Retina (tissue), 1 donor: ENCODE measurements around the gene RASGRP2.
A peak's percentile ranks its signal among the peaks of the same experiment; 100 is the strongest.

ENCODE experiments used
- DNase-seq: peaks from one replicate; pipeline ENCODE4 v3.0.0-alpha.2; 2016

The RASGRP2 gene

DNA sequence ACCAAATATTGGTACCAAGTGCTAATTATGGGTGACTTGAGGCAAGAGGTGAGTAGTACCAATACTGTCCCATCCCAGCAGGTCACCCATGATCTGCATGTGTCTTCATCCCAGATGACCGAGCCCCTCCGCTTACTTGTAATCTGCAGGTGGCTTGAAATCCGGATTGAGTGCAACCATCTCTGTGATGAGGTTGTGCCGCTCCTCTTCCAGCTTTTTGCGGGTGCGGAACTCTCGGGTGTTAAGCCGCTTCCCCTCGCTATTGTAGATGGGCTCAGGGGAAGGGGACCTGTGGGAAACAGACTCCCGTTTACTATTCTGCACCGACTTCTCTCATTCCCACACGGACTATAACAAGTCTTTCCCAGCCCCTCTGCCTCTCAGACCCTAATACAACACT lies 26.2 kb upstream of the RASGRP2 start:
- no peak for DNase-seq

DNA sequence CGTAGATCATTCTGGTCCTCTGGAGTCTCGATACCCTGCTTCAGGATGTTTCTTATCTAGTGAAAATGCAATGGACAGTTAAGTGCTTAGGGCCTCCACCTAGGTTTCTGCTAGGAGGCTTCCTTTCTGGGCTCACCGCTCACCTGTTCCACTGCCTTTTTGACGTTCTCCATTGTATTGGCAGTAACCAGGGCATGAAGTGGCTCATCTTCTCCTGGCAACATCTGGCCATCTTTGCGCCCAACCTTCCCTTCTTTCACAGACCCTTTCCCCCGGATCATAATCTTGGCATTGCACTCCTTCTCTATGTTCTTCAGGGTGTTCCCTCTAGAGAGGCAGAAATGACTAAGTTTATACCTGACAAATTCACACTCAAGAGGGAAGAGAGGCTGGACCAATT lies 25.3 kb upstream of the RASGRP2 start:
- no peak for DNase-seq

DNA sequence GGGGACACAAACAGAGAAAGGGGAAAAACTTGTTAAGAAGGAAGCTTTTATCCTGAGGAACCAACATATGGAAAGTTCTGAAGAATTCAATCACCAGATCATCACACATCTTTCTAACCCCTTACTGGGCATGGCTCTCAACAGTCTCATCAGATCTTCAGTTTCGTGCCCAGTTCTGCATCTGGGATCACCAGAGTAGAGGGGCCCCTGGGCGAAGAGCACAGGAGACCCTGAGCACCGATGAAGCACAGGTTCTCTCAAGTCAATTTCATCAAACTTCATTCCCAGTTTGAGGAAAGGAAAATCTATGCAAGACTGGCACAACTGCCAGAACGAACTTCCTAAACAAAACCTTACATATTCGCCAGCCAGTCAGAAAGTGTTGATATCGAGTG lies 24.4 kb upstream of the RASGRP2 start:
- no peak for DNase-seq

DNA sequence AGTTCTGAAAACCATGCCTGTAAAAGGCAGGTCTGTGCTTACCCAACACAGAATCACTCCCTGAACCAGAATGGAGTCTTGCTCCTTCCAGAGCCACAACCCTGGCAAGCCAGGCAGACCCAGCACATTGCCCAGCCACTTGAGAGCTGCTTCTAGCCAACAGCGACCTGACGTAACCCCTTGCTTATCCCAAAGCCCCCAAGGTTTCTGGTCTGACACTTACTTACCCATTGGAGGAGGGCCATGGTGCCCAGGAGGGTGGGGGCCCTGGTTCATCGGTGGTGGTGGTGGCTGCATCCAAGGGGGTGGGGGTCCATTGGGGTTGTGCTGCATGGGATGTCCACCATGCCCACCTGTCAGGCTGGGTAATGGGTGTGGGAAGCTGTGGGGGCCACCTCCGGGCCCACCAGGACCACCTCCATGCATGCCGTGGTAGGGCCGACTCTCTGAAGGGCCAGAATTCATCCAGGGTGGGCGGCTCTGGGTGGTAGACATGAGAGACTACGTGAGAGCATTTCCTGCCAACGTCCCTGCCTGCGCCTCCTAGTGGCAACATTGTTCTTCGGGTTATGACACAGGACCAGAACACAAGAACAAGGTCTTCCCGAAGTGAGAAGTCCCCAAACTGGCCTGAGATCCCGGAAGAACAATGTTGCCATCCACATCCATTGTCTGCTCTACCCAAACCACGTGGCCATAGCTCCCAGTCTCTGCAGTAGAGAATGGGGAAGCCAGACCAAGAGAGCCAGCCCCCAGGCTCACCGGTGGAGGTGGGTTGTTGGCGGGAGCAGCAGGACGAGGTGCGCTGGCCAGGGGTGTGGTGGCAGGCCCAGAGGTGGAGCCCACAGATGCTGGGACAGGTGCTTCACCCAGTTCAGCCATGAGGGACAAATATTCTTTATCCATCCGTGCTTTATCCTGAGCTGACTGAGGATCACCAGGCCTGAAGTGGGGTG lies 23.7 kb upstream of the RASGRP2 start:
- DNase-seq, result peak; percentile 61

DNA sequence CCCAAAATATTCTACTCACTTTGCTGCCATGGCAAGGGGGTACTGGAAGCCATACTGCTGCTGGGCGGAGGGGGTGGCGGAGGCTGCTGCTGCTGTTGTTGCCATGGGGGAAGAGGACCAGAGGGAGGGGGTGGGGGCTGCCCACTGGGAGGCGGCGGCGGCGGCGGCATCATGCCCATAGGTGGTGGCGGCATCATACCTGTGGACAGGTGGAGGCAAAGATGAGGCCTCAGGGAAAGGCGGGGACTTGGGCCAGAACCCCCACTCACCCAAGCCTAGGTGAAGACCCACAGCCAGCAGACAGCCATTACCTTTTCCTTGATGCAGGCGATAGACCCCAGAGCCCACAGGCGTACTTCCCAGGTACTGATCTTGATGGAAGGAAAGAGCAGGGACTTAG lies 22.9 kb upstream of the RASGRP2 start:
- DNase-seq, result no peak

DNA sequence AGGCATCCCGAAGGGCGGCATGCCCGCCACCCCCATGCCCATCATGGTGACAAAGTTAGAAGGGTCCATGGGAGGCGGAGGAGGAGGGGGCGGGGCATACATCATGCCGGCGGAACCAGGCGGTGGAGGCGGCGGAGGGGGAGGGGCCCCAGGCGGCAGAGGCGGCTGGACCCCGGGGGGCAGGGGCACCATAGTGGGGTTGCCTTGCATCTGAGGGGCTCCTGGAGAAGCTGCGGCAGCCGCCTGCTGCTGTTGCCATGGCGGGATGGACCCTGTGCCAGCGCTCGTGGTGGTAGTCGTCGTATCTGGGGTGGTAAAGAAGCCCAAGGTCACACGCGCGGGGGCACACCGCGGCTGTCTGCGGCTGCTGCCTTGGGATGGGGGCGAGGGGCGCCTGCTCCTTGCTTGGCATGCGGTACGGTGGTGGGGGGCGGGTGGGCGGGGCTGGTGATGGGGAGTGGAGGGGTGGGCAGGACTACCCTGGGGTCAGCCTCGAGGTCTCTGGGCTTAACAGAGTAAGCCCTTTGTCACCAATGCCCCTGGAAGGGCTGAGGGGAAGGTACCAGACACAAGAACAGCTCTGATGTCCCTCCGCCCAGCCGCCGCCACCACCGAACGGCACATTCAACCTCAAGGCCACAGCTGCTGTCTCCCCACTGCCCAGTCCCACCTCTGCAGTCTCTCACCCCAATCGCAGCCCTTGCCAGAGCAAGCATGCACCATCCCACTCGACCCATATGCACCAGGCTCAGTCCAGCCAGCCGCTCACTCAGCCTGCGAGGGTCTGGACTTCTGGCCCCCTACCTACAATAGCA lies 22.1 kb upstream of the RASGRP2 start:
- DNase-seq, result no peak

DNA sequence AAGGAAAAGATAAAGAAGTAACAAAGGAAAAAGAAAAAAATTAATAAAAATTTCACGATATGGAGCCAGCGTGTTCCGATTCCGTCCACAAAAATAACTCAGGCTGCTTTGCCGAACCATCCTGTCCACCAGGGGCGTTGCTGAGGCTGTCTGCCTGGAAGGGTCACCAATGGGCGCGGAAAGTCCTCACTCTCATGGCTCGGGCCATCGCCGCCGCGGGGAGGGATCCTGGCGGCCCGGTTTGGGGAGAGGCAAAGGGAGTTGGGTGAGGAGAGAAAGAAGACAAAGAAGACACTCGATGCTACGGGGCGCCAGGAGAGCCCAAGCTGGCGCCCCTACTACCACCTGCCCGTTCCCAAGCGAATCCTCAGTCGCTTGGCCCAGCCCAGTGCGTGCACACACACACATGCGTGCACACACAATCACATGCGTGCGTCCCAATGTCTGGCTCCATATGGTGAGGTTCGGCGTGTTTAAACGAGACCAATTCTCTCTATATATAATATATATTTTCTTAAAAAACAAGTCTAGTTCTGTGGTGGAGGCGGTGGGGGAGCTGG lies 21.4 kb upstream of the RASGRP2 start:
- peak; percentile 6 for DNase-seq

DNA sequence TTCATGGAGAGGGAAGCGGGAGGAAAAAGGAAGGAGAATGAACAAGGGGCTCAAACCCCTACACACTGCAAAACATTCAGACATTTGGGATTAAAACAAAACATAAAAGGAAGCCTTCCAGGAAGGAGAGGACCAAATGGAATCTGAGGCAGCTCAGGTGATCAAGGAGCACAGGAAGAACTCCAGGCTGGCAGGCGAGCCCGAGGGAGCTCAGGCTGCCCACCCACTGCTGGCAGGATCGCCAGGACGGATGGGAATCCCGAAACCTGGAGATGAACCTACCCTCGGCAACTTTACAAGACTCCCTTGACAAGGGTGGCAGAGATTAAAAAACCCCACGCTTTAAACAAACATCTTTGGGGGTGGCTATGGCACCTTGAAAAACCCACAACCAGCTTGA lies 20.8 kb upstream of the RASGRP2 start:
- no peak for DNase-seq

DNA sequence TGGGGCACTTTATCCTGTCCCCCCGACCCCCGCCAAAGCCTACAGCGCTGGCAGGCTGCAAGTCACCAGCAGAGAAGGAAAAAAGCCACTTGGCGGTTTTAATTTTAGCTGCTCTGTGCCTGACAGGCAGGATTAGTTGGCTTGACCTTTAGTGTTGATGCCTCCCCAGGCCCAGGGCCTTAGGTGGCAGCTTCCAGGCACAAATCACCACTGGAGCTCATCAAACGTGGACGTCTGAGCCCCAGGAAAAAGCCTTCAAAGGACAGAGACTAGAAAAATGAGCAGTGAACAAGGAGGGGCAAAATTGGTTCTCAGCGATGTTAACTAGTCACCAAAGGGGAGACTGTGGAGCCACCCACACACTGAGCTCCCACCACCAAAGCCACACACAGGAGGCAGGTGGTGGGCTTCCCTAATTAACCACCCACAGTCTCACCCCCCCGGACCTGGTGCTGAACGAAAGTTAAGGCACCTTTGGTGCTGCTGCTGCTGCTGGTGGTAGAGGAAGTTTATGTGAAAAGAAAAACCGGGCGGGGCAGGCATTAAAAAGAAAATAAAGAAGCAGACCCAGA lies 20.2 kb upstream of the RASGRP2 start:
- peak; percentile 24 for DNase-seq

DNA sequence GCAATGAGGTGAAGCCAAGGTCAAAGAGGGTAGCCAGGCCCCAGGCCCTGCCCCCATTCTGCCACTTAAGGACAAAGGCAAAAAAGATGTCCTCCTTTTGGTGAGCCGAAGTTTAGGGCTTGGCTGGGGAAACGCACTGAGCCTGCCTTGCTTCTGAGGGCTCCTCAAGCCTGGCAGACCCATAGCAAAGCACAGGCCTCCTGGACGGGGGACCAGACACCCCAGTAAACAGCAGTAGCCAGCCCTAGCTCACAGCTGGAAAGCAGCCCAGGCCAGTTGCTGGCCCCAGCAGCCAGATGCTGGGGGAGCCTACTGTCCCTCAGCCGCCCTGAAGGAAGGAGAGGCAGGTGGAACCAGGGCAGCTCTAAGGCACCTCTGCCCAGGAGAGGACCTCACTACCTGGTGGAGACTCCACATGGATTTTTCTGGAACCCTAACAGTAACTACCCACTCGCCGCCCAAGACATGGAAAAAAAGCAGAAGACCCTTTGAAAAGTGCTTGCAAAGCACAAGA lies 19.6 kb upstream of the RASGRP2 start:
- peak; percentile 68 for DNase-seq

DNA sequence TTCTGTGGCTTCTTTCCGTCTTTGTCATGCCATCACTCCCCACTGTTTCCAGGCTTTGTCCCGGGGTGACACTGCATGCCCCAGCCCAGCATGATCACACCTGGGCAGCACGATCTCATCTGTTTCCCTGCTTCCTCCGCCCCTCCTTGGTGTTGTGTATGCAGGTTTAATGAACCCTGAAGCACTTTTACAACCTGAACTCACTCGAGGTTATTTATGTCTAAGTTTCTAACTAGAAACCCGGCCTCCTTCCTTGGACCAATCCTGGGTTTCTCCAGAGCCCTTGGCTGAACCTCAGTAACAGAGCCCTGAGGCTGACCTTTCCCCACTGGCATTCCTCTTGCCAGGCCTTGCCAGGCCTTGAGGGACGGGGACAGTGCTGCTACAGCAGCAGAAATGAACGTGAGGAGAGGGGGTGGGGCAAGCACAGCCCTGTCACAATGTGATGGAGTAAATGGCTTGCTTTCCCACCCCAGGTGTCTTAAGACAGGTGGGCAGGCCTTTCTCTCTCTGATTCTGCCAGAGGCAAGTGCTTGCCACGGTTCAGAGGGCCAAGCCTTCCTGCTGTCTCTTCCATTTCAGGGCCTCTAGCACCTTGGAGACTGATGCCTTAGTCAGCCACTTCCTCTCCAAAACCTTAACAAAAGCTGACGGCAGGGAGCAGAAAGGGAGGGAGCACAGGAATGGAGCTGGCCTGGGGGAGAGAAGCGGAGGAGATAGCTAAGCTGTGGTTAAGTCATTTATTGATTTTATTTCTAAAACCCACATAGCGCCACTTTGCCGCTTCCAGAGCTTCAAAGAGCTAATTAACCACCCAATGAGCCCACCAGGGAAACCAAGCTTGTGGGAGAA lies 19.0 kb upstream of the RASGRP2 start:
- no peak for DNase-seq

DNA sequence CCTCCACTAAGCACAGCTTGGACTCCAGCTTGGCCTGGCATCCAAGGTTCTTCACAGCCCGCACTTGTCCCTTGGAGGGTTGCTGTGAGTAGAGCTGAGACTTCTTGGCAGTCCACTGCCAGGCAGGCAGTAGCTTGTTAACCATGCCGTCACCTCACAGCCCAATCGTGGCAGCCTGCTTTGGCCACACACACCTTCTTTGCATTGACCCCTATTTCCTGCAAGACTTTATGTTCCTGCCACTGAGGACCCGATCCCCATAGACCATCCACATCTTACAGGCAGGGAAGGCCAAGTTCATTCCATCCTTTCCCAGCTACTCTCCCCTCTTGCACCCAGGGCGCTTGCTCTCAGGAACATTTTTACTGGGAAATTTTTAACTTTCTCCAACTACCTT lies 18.3 kb upstream of the RASGRP2 start:
- peak; percentile 26 for DNase-seq

DNA sequence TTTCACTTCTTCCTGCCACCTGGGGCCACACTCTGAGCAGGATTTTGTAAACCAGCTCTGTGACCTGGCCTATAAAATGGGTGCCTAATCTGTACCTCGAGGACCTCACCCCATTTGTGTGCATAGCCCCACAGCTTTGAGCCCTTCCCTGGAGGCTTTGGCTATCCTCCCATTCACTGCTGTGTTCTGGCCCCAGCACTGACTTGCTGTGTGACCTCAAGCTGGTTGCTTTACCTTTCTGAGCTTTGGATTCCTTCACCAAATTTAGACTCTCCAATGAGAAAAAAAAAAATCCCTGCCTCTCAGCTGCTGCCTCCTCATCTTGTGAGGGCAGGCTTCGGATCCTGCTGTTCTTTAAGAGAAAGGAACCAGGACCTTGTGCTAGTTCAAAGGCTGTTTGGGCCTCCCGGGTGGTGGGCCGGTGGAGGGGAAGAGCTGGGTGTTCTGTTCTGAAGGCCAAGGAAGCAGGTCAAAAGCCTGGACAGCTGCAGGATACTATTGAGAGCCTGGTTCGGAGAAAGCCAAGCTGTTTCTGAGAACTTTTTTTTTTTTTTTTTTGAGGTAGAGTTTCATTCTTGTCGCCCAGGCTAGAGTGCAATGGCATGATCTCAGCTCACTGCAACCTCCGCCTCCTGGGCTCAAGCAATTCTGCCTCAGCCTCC lies 16.9 kb upstream of the RASGRP2 start:
- DNase-seq, result no peak

DNA sequence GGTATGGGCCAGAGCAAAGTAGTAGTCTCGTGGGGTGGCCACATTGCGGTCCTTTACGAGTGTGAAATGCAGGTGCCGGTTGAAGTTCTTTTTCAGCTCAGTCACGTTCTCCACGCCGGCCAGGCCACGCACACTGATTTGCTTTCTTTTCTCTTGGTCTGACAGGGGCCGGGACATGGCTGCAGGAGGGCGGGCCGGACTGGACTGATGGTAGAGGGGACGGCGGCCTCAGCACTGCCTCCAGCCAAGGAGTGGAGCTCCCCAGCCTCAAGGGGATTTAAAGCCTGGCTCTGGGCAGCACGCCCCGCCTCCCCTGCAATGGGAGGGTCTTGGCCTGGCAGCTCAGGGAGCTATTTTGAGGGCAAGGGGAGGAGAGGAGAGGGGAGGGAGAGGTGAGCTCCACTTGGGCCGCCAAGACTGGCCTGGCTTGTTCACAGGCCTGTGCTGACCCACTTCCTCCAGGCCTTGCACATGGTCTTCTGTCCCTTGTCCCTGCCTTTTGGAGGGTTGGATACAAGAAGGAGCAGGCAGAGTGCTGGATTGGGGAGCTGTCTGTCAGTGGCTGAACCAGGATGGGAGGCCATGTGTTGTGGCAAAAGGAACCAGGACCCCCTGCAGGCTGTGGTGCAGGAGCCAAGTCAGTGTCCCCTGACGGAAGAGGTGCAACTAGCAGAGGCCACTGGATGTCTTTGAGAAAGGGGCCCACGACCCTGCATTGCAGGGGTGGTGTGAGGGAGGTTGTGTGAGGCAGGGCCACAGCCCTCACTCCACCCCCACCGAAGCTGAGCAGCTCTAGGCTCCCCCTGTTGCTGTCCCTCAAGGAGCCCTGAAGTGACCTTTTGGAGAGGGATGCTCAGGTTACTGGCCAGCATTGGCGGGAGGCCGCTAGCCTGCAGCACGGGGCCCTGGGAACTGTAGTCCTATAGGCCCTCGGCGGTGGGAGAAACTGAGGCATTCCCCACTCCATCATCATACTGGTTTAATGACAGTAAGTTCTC lies 16.1 kb upstream of the RASGRP2 start, which contains the start of gene PYGM:
Gene PYGM (minus strand): TSS at position 253 of the 998 bp plus-strand sequence. CDS start 76 bp downstream, at position 177.
- DNase-seq, result peak; percentile 84

DNA sequence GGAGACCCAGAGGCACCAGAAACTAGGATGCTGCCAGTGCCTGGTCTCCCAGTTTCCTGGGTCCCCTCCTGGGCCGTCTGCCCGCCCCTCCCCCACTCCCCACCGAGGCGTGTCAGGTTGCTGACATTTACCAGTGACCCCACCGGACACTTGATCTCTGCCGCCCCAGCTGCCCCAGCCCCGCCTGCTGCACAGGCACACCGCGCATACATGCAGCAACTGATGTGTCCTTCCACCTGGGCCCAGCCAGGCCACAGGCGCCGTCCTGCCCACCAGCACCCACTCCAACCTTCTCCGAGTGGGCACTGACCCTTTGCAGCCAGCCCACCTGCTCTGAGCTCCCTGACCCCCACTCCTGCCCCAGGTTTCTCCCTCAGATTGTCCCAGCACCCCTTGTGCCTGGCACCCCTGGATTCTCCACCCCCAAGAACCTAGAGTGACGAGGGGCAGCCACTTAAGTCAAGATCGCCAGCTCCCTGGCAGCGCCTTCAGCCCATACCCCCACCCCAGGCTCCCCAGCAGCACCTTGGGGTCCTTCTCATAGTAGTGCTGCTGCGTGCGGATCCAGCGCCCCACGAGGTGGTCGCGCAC lies 15.3 kb upstream of the RASGRP2 start:
- DNase-seq, result no peak

DNA sequence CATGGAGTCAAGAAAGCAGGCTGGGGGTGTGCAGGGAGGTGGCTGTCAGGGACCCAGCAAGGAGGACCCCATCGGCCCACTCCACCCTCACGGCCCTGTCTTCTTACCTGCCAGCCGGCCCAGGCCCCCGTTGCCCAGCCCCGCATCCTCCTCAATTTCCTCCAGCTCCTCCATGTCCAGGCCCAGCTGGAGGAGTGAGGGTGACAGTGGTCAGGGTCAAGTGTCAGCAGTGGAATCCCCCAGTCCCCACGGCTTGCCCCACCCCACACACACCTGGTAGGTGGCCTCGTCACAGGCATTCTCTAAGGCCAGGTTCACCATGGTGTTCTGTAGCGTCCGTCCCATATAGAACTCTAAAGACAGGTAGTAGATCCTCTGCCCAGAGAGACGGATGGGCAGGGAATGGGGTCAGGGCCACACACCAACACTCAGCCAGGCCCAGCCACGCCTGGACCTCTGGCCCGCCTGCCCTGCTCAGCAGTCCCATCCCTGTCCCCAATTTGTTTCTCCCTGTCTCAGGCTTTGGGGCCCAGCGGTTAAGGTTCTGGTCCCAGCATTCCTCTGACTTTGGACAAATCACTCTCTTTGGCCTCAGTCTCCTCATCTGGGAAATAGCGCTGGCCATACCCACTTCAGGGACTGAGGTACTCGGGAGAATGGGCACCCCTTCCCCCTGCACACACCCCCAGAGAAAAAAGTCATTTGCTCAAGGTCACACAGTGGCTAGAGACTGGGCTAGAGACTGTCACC lies 14.6 kb upstream of the RASGRP2 start:
- no peak for DNase-seq

DNA sequence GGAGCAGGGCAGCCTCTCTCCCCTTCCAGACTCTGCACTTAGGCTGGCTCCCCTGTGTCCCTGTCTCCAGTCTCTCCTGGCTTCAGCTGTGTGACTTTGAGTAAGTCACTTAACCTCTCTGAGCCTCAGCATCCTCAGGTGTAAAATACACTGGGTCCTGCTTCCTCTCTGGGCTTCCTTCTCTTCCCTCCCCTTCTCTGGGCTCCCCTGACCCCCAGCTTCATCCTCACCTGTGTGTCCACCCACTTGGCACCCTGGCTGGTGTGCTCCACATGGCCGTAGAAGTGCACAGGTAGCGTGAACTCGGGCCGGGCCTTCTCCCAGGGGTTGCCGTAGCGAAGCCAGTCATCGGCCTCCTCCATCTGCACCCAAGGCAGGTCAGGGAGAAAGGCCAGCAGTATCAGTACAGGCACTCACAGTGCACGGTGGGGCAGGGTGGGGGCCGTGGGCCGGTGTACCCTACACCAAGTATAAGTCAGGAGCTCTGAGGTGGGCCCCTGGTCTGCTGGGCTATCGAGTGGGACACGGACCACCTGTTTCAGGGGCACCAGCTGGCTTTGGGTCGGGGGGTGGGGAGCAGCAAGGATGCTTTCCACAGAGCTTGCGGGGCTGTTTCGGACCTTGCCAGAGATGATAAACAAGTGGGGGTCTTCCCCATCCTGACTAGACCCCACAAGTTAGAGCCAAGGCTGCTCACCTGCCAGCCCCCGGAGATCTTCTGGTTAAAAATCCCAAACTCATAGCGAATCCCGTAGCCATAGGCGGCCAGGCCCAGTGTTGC lies 13.8 kb upstream of the RASGRP2 start:
- no peak for DNase-seq
